Measurements from ENCODE around the gene MED15. TPM values are rescaled to one million over a fixed set of nuclear protein-coding genes. Genes with fewer than 3 reads are reported as not detected.
"Not testable (repeated sequence)": the region's sequence is repeated elsewhere in the genome, so short reads cannot be mapped to it uniquely, and the experiment has no call there.

Gene MED15
- total RNA-seq, 2 donors from 2014 or later, result 61.4 to 62.7 TPM

DNA sequence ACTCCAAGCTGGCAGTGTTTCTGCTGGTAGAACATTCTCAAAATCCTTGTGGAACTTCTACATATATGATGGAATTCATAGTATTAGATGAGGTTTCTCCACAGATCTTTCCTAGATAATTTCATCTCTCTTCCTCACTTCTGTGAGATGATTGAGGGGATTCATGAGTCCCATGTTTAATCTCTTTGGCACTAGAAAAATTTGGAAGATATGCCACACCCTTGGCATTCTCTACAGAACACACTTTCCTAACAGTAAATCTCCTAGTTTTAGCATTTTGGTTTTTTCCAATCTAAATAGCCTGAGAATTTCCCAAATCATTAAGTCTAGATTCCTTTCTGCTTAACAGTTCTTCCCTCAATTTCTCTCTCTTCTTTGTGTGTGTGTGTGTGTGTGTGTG lies 35.3 kb downstream of the MED15 start:
- H3K27ac Mint-ChIP-seq, result no peak overlapping the region
- no peak overlapping the region for H3K4me3 ChIP-seq (ENCODE audit: low read length)
- no peak for DNase-seq
- no peaks in the 10 kb centered on the region for H3K27me3 Mint-ChIP-seq (ENCODE audit: insufficient read depth)
- H3K36me3 Mint-ChIP-seq (ENCODE audit: low read depth), result peaks cover 62% of the 10 kb centered on the region
- H3K9me3 Mint-ChIP-seq, result peaks cover 1% of the 10 kb centered on the region
- no peaks in the 10 kb centered on the region for H3K4me1 ChIP-seq (ENCODE audit: control insufficient read depth, insufficient read depth, low read length)
- H3K4me1 Mint-ChIP-seq, result no peaks in the 10 kb centered on the region
- H3K36me3 ChIP-seq (ENCODE audit: control insufficient read depth, insufficient read depth, low read length), result peaks cover 55% of the 10 kb centered on the region
- no peaks in the 10 kb centered on the region for H3K27me3 ChIP-seq (ENCODE audit: control insufficient read depth, insufficient read depth, low read length, poor library complexity, severe bottlenecking)
- no peak overlapping the region for H3K27ac ChIP-seq (ENCODE audit: low read depth, low read length)
- TF ChIP-seq, protein P1, sequence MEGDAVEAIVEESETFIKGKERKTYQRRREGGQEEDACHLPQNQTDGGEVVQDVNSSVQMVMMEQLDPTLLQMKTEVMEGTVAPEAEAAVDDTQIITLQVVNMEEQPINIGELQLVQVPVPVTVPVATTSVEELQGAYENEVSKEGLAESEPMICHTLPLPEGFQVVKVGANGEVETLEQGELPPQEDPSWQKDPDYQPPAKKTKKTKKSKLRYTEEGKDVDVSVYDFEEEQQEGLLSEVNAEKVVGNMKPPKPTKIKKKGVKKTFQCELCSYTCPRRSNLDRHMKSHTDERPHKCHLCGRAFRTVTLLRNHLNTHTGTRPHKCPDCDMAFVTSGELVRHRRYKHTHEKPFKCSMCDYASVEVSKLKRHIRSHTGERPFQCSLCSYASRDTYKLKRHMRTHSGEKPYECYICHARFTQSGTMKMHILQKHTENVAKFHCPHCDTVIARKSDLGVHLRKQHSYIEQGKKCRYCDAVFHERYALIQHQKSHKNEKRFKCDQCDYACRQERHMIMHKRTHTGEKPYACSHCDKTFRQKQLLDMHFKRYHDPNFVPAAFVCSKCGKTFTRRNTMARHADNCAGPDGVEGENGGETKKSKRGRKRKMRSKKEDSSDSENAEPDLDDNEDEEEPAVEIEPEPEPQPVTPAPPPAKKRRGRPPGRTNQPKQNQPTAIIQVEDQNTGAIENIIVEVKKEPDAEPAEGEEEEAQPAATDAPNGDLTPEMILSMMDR (conservative IDR thresholded peaks at IDR 0.05), result no peak
- H3K9me3 ChIP-seq (ENCODE audit: control insufficient read depth, low read length), result no peaks in the 10 kb centered on the region
- no peak overlapping the region for H3K9ac ChIP-seq (ENCODE audit: extremely low read depth, low read length, poor library complexity, severe bottlenecking)
- H3K4me3 Mint-ChIP-seq, result no peak overlapping the region

DNA sequence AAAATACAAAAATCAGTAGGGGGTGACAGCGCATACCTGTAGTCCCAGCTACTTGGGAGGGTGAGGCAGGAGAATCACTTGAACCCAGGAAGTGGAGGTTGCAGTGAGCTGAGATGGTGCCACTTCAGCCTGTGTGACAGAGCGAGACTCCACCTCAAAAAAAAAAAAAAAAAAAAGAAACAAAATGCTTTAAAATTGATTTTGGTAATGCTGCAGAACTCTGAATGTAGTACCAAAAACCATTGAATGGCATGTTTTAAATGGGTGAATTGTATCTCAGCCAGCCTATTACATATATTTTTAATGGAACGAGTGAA lies 37.9 kb downstream of the MED15 start:
- H3K27me3 ChIP-seq (ENCODE audit: control insufficient read depth, insufficient read depth, low read length, poor library complexity, severe bottlenecking); H3K4me1 ChIP-seq (ENCODE audit: control insufficient read depth, insufficient read depth, low read length); H3K9ac ChIP-seq (ENCODE audit: extremely low read depth, low read length, poor library complexity, severe bottlenecking); H3K4me3 Mint-ChIP-seq; H3K27me3 Mint-ChIP-seq (ENCODE audit: insufficient read depth); DNase-seq; H3K27ac Mint-ChIP-seq; H3K4me3 ChIP-seq (ENCODE audit: low read length); H3K9me3 ChIP-seq (ENCODE audit: control insufficient read depth, low read length); H3K9me3 Mint-ChIP-seq; H3K27ac ChIP-seq (ENCODE audit: low read depth, low read length): not testable (repeated sequence)
- peaks cover 33% of the 10 kb centered on the region for H3K36me3 ChIP-seq (ENCODE audit: control insufficient read depth, insufficient read depth, low read length)
- peaks cover 43% of the 10 kb centered on the region for H3K36me3 Mint-ChIP-seq (ENCODE audit: low read depth)
- WGBS, 2 experiments (ENCODE audit: insufficient coverage in 1 of 2, insufficient read length in 1 of 2), result 100% methylated on average over 1 to 2 of the region's 3 CpGs
- H3K4me1 Mint-ChIP-seq, result peaks cover 12% of the 10 kb centered on the region

DNA sequence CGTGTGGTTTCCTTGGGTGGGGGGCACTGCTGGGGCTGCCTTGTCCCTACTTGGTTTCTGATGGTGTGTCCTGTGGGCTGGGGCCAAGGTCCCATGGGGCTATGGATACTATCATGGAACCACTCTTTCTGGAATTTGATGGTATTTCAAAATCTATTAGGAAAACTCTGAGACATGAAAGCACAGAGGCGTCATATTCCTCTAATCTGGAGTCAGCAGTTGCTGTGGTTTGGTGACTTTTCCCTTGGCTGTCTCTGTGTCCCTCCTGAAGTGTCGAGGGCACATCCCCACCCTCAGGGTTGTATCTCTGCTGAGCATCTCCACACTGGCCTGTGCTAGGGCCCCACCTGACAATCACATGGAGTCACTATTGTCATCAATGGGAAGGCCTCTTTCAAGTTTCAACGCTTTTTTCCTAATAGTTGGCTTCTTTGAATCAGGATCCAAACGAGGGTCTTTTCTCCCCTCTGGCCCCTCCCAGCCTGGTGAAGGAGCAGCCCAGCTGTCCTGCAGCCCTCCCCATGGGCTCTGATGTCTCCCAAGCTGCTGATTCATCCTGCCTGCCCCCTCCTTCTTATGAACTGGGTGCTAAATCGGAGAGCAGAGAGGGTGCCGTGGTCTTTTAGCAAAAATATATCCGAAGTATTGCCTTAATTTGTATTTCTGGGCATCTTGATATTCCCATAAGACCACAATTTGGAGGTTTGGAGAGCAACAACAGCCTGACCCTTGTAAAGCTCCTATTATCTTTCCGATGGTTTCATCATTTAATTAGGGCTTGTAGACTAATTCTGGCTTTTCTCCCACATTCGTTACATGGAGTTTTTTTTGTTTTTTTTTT lies 38.5 kb downstream of the MED15 start:
- no peak overlapping the region for H3K4me3 Mint-ChIP-seq
- no peak overlapping the region for H3K9ac ChIP-seq (ENCODE audit: extremely low read depth, low read length, poor library complexity, severe bottlenecking)

More for the DNA sequence above, 38.5 kb downstream of the MED15 start:
- TF ChIP-seq, protein P1 (conservative IDR thresholded peaks at IDR 0.05), result no peak
- Histone ChIP-seq H3K27ac (ENCODE audit: low read depth, low read length) (no peak overlapping the region), H3K27me3 (ENCODE audit: control insufficient read depth, insufficient read depth, low read length, poor library complexity, severe bottlenecking) (no peaks in the 10 kb centered on the region), H3K9me3 (ENCODE audit: control insufficient read depth, low read length) (no peaks in the 10 kb centered on the region), H3K4me1 (ENCODE audit: control insufficient read depth, insufficient read depth, low read length) (no peaks in the 10 kb centered on the region), H3K4me3 (ENCODE audit: low read length) (no peak overlapping the region), H3K36me3 (ENCODE audit: control insufficient read depth, insufficient read depth, low read length) (peaks cover 29% of the 10 kb centered on the region)
- Mint-ChIP-seq H3K4me1 (peaks cover 13% of the 10 kb centered on the region), H3K36me3 (ENCODE audit: low read depth) (peaks cover 37% of the 10 kb centered on the region), H3K9me3 (peaks cover 1% of the 10 kb centered on the region), H3K27me3 (ENCODE audit: insufficient read depth) (no peaks in the 10 kb centered on the region), H3K27ac (no peak overlapping the region)
- no peak for DNase-seq
- 89 to 92% methylated on average over 10 of the region's 10 CpGs for WGBS, 2 experiments (ENCODE audit: insufficient coverage in 1 of 2, insufficient read length in 1 of 2)

All from endodermal cell (in vitro differentiated cells).